Measurements from ENCODE around the gene GCK.

The GCK gene

DNA sequence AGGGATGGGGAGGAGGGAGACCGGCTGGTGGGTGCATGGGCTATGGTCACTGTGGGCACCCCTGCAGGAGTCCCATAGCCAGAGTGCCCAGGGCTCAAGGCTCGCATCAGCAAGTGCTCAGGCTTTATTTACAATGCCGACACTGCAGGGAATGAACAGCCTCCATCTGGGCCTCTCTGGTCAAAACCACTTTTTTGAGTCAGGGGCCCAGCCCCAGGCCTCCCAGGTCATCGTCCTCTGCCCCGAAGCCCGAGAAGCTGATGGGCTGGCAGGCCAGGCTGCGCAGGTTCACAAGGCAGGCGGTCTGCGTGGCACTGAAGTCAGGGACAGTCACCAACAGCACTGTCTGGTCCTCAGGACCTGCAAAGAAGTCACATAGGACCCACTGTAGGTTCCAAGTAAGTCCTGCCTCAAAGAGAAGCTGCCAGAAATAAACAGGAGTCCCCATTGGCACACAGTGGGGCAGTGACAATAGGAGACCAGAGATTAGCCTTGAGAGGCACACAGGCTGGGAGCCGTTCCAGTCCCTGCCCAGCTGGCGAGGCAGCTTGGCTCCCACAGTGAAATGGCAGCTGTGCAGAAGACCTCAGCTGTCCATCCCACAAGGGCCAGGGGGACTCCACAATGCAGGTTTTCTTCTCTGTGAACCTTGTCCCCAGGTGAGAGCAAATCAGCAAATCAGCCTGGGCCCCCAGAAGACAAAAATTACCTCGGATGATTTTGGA is 74.5 kb downstream of the GCK start:
- peak; percentile 21 to 57 for DNase-seq

DNA sequence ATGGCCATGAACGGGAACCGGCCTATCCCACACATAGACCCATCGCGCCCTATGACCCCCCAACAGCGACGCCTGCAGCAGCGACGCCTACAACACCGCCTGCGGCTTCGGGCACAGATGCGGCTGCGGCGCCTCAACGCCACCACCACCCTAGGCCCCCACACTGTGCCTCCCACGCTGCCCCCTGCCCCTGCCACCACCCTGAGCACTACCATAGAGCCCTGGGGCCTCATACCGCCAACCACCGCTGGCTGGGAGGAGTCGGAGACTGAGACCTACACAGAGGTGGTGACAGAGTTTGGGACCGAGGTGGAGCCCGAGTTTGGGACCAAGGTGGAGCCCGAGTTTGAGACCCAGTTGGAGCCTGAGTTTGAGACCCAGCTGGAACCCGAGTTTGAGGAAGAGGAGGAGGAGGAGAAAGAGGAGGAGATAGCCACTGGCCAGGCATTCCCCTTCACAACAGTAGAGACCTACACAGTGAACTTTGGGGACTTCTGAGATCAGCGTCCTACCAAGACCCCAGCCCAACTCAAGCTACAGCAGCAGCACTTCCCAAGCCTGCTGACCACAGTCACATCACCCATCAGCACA is 75.4 kb downstream of the GCK start:
- DNase-seq: no peak

DNA sequence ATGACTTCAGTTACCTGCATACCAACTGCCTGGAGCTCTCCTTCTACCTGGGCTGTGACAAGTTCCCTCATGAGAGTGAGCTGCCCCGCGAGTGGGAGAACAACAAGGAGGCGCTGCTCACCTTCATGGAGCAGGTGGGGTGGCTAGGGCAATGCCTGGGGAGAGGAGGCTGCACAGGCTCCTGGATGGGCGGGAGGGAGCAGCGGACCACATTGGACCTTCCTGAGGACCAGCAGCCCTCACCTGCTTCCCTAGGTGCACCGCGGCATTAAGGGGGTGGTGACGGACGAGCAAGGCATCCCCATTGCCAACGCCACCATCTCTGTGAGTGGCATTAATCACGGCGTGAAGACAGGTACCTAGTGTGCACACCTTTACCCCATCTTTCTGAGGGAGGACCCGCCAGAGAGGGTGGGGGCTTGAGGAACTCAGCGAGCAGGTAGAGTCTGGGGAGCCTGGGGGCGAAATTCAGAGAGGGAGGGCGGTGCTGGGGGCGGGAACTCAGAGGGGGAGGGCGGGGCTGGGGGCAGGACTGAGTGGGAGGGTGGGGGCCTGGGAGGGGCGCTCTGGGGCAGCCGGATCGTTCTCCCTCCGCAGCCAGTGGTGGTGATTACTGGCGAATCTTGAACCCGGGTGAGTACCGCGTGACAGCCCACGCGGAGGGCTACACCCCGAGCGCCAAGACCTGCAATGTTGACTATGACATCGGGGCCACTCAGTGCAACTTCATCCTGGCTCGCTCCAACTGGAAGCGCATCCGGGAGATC is 76.1 kb downstream of the GCK start:
- DNase-seq: no peak

DNA sequence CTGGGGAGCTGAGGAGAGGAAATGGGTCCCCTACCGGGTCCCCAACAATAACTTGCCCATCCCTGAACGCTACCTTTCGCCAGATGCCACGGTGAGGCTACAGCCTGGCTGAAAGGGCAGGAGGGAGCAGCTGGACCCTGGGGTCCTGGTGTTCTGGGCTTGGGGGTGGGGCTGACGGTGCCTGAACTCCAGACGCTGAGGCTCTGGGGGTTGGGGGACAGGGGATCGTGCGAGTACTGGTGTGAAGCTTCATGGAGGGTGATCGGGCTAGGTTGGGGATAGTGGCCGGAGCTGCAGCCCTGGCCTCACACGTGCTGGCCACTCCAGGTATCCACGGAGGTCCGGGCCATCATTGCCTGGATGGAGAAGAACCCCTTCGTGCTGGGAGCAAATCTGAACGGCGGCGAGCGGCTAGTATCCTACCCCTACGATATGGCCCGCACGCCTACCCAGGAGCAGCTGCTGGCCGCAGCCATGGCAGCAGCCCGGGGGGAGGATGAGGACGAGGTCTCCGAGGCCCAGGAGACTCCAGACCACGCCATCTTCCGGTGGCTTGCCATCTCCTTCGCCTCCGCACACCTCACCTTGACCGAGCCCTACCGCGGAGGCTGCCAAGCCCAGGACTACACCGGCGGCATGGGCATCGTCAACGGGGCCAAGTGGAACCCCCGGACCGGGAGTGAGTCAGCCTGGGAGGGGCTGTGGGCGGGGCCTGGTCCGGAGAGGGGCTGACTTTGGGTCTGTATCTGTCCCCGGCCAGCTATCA is 76.8 kb downstream of the GCK start:
- DNase-seq: no peak

DNA sequence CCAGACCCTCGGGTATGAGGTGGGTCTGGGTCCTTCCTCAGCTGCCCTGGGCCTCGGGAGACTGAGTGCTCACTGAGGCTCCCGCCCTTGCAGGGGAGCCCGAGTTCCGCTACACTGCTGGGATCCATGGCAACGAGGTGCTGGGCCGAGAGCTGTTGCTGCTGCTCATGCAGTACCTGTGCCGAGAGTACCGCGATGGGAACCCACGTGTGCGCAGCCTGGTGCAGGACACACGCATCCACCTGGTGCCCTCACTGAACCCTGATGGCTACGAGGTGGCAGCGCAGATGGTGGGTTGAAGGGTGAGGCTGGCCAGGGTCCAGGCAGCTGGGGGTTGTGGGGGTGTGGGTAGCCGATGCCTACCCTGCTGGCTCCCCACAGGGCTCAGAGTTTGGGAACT is 77.5 kb downstream of the GCK start:
- DNase-seq: no peak

DNA sequence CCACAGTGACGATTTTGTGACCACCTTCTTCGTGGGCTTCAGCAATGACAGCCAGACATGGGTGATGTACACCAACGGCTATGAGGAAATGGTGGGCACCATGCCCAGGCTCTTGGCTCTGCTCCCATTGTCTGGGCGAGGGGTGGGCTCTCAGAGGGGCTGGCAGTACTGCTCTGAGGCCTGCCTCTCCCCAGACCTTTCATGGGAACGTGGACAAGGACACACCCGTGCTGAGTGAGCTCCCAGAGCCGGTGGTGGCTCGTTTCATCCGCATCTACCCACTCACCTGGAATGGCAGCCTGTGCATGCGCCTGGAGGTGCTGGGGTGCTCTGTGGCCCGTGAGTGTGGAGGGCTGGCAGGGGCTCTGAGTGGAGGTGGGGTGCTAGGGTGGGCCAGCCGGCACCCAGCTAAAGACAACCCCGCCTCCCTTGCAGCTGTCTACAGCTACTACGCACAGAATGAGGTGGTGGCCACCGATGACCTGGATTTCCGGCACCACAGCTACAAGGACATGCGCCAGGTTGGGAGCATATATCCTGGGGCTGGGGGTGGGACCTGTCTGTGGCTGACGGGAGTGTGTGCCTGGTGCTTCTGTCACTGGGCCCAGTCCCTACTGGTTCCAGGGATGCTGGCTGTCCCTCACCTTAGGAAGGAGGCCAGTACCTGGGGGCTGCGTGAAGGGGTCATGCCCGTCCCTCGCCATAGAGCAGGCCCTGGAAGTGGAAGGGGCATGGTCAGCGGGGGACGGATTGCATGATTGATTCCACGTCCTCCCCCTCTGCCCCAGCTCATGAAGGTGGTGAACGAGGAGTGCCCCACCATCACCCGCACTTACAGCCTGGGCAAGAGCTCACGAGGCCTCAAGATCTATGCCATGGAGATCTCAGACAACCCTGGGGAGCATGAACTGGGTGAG is 78.3 kb downstream of the GCK start:
- no peak for DNase-seq

DNA sequence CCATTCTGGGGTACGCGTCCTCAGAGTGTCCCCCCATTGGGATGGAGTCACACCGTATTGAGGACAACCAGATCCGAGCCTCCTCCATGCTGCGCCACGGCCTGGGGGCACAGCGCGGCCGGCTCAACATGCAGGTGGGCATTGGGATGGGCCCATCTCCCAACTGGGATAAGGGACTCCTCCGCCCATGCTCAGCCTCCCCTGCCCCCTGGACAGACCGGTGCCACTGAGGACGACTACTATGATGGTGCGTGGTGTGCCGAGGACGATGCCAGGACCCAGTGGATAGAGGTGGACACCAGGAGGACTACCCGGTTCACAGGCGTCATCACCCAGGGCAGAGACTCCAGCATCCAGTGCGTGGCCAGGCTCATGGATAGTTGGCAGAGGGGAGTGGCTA is 79.2 kb downstream of the GCK start:
- no peak for DNase-seq

DNA sequence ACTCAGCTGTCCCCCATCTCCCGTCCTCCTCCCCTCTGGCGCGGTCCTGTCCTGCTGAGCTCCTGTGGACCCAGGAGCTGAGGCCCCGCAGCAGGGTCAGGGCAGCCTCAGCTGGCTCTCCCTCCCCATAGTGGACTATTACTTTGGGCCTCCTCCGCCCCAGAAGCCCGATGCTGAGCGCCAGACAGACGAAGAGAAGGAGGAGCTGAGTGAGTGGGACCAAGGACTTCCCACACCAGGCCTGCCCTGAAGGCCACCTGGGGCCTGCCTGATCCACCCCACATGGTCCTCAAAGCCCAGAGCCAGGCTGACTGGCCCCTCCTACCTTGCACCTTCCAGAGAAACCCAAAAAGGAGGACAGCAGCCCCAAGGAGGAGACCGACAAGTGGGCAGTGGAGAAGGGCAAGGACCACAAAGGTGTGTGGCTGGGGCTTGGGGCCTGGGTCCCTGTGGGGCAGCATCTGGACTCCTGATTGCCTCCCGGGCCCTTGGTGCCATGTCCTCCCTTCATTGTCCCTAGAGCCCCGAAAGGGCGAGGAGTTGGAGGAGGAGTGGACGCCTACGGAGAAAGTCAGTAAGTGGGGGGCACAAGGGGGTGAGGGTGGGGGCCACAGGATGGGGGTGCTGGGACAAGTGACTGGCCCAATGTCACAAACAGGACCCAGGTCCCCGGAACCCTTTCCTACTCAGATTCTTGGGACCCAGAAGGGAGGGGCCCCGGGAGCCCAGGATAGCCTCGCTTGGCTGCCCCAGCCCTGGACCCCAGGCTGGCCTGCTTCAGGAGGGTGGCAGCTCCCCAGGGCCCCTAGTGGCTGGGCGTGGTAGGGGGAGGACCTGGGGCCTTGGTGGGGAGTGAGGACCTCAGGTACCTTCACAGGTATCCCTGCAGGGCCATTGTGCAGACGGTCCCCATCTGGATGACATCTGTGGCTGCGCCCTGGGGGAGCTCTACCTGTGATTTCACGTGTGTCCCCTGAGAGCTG is 80.2 kb downstream of the GCK start:
- DNase-seq: no peak

DNA sequence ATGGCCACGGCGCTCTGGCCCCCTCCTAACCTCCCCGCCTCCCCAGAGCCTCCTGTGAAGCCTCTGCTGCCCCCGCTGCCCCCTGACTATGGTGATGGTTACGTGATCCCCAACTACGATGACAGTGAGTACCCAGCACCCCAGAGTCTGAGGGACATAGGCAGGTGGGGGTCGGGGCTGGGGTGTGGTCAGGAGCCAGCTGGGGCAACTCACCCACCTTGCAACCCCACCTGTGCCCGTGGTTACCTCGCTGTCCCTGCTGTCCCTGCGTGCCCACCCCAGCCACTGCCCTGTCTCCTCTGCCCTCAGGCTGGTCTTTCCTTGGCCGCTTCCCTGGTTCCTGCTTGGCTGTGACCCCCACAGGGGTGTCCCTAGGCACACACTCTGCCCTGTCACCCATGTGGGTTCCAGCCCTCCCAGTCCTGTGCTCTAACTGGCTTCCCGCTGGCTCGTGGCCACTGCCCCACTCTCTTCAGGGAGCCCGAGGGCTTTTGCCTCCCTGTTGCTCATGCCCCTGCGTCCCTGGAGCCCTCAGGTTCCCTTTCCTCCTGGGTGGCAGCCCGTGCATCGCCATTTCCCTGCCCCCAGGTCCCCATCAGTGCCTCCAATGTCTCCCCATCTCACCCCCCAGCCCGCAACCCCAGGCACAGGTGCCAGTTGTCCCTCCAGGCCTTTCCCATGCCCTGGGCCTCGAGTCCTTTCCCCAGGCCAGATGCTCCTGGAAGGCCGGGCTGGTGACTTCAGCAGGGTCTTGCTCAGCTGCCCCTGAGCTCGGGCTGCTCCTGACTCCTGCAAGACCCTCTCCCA is 81.1 kb downstream of the GCK start:
- no peak for DNase-seq

DNA sequence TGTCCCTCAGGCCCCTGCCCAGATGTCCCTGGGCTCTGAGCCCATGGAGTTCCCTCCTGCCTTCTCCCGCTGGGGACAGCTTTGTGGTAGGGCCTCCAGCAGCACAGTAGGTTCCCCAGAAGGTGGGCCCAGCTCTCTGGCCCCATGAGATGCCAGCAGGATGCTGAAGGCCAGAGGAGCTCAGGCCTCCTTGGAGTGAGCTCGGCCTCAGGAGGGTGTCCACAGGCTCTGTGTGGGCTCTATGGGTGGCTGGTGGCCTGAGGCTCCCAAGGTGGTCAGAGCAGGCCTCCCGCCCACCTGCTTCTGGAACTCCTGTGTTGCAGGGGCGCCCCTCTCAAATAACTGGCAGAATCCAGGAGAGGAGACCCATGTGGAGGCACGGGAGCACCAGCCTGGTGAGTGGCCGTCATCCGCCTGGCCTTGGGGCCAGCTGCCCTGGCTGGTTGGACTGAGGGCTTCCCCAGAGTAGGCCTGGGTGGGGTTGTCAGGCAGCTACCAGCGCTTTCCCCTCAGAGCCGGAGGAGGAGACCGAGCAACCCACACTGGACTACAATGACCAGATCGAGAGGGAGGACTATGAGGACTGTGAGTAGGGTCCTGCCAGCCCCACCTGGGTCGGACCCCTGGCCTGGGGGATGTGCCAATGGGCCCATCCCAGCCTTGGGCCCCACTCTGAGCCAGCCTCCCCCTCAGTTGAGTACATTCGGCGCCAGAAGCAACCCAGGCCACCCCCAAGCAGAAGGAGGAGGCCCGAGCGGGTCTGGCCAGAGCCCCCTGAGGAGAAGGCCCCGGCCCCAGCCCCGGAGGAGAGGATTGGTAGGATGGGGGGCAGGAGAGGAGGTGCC is 81.9 kb downstream of the GCK start:
- DNase-seq: no peak

DNA sequence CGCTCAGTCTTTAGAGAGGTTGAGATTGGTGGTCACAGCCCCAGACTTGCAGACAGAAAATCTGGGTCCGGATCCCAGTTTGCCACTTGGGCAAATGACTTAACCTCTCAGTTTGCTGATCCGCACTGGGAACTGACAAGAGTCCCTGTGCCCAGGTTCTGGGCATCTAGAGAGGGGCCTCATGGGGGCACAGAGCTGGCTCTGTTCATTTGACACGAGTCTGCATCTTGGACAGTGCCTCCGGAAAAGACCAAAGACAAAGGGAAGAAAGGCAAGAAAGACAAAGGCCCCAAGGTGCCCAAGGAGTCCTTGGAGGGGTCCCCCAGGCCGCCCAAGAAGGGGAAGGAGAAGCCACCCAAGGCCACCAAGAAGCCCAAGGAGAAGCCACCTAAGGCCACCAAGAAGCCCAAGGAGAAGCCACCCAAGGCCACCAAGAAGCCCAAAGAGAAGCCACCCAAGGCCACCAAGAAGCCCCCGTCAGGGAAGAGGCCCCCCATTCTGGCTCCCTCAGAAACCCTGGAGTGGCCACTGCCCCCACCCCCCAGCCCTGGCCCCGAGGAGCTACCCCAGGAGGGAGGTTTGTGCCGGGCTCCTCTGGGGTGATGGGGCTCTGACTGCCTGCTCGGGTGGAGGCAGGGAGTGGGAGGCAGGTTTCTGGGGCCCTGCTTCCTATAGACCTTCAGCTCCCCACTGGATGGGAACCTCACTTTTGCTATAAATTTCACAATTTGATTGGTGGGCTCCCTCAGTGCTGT is 82.8 kb downstream of the GCK start:
- no peak for DNase-seq

DNA sequence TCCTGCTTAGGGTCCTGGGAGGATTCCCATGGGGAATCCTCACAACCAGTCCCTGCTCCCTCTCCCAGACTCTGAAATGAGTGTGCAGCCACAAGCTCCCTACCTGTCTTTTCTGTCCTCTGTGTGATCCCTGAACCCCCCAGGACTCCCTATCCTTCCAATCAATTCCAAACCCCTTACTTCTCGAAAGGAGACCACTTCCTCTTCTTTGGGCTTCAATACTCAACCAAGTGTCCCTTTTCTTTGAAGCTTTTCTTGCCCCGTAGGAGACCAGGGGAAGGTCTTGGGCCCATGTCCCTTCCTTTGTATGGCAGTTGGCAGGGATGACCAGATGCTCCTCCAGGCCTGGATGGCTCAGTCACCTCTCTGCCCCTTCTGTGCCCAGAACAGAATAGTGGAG is 83.4 kb downstream of the GCK start:
- no peak for DNase-seq

DNA sequence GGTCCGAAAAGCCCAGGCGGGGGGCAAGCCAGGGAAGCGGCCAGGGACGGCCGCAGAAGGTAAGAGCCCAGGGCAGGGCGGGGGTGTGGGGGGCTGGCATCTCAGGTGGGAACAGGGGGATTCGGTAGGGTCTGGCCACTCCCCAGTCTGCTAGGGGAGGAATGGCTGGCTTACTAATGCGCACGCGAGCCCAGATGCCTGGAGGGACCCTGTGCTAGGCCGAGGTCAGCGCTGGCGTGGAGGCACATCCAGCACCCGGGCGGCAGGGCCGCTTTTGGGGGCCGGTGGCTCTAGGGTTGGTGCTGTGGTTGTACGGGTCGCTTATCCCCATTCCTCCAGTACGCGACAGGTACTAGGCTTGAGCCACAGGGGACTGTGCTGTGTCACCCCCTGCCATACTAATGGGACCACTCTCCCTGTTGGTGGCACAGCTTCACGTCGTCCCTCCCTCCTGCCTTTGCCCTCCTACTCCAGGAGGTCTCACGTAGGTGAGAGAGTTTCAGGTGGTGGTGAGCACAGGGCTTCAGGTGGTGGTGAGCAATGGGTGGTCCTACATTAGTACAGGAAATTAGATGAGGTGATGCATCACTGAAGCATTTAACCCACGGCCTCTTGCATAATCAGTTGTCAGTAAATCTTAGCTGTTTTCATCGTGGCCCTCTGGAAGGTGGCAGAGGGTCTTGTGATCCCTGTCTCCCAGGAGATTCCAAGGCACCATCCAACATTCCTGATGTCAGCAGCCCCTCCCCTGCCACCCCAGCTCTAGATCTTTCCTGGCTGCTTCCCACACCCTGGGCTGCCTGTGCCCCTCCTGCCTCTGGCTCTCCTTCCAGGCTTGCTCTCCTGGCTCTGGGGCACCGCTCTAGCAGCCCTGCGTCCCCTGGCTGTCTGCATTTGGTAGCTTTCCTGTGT is 84.1 kb downstream of the GCK start:
- no peak for DNase-seq

DNA sequence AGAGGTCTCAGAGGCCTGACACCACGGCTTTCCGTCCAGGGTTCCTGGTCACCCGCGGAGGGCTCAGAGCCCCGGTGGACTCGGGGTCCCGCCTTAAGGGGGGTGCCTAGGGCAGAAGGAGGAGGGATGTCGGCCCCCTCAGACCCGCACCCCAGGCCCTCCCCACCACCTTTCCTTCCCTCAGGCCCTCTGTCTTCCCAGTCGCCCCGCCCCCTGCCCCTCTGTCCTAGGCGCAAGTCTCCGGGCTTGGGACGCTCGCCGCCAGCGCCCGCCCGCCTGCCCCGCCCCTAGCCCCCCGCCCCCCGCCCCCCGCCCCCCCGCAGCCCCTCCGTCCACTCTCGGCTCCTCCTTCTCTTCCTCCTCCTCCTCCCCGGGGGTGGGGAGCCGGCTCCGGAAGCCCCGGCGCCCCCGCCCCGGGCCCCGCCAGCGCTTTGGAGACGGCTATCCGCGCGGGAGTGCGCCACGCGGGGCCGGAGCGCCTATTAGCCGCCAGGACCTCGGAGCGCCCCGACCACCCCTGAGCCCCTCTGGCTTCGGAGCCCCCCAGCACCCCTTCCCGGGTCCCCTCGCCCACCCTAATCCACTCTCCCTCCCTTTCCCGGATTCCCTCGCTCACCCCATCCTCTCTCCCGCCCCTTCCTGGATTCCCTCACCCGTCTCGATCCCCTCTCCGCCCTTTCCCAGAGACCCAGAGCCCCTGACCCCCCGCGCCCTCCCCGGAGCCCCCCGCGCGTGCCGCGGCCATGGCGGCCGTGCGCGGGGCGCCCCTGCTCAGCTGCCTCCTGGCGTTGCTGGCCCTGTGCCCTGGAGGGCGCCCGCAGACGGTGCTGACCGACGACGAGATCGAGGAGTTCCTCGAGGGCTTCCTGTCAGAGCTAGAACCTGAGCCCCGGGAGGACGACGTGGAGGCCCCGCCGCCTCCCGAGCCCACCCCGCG is 85.0 kb downstream of the GCK start, which contains the start of gene AEBP1:
Gene AEBP1 (plus strand): TSS at position 423 of the 937 bp plus-strand sequence. CDS start 321 bp downstream, at position 744.
- peak in 1 of 2 experiments; percentile 35 for DNase-seq

DNA sequence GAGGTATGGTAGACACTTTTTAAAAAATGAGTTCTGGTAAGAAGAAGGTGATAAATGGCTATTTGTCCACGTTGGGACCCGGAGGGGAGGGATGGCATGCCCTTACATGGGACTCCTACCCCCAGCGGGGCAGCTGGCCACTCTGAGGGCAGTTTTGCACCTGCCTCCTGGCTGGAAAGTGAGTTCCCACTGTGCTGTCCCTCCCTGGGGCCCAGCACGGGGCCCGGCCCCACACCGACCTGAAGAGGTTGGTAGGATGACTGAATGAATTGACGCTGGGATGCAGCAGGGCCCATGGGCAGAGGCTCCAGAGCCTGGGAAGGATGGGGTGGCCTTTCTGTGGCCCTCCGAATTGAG is 85.7 kb downstream of the GCK start:
- DNase-seq: no peak

Measured in NCI-H524 (cell line).